Posterior cingulate gyrus (tissue), 11 donors: ENCODE data around the gene FAM135A.
A peak's percentile ranks its signal among the peaks of the same experiment; 100 is the strongest.
"Not testable (repeated sequence)": the region's sequence is repeated elsewhere in the genome, so short reads cannot be mapped to it uniquely, and the experiment has no call there.

ENCODE experiments used
- DNase-seq, 10 donors: peaks; one replicate each; pipeline versions ENCODE4 v3.0.0 to v3.0.0-alpha.2; 2020 to 2021; ENCODE audit warnings: mixed read lengths in 3 of 10
- intact Hi-C: fragments of 100-400 bp; cut with DNase I; formaldehyde crosslinking; loops from one replicate; pipeline ENCODE4 v1.15.1; 2023

FAM135A gene

GRCh38 chr6:70453899-70454298 is 40.6 kb downstream of the FAM135A start:
- intact Hi-C loops, DNase-seq: not testable (repeated sequence)

DNA sequence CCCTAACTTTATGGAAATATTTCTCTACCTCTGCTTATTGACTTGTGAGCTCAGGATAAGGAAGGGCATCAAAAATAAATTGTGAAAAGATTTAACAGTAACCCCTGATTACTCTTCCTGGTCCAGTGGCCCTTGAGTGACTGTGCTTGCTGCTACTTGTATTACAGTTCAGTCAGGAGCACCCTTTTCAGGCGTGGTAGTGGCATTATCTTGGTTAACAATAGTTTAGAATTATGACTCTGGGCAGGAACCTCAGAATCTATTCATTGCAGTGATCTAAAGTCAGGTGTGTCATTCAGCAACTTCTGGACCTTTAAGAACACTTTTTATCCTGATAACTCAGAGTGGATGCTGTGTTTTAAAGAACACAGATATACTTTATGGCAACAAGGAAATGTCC is 43.4 kb downstream of the FAM135A start:
- DNase-seq: no peak
- intact Hi-C loops: no loop called here

GRCh38 chr6:70459235-70459634 is 45.9 kb downstream of the FAM135A start:
- intact Hi-C loops: no loop called here
- DNase-seq: no peak

DNA sequence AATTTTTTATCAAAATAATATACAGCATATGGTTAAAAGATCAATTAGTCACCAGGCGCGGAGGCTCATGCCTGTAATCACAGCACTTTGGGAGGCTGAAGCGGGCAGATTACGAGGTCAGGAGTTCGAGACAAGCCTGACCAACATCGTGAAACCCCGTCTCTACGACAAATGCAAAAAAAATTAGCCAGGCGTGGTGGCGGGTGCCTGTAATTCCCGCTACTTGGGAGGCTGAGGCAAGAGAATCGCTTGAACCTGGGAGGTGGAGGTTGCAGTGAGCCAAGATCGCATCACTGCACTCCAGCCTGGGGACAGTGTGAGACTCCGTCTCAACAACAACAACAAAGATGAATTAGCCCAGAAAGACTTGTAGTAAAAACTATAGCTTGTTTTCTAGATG is 46.4 kb downstream of the FAM135A start:
- DNase-seq, intact Hi-C loops: not testable (repeated sequence)

- DNase-seq: no peak
- intact Hi-C loops: no loop called here
Measured at GRCh38 chr6:70470016-70470415, 56.7 kb downstream of the FAM135A start.

GRCh38 chr6:70470510-70470909 is 57.2 kb downstream of the FAM135A start:
- intact Hi-C loops, DNase-seq: not testable (repeated sequence)

DNA sequence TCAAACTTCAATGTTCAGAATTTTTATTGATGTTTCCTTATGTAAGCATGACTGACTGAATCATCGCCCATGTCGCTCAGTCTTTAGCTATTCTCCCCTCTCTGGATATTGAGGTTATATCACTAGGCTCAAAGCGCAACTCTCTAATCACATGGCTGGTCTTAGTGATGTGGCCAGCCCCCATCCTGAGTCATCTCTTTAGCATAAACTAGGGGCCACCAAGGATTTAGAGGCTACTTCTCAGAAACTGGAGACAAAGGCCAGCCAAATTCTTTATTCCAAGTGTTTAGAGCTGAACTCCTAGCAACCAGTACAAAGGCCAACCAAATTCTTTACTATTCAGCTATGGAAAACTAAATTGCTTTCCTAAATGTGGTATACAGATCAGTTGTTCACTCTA is 61.4 kb downstream of the FAM135A start:
- intact Hi-C loops: no loop called here
- no peak for DNase-seq

DNA sequence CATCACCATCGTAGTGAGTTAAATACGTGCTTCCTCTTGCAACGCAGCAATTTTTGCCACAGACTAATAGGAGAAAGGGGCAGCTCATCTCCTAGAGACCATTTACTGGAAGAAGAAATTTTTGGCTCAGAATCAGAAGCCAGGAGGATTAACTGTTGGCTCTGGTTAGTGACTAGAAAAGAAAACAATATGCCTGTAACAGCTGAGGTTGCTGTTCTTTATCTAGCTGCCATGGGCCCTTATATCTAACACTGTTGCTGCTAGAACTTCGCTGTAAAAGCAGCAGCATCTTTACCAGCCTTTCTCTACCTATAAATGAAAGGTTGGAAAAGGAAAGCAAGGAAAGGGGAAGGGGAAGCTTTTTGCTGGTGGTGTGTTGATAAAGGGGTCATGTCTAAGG is 65.9 kb downstream of the FAM135A start:
- intact Hi-C loops: no loop called here
- no peak for DNase-seq

DNA sequence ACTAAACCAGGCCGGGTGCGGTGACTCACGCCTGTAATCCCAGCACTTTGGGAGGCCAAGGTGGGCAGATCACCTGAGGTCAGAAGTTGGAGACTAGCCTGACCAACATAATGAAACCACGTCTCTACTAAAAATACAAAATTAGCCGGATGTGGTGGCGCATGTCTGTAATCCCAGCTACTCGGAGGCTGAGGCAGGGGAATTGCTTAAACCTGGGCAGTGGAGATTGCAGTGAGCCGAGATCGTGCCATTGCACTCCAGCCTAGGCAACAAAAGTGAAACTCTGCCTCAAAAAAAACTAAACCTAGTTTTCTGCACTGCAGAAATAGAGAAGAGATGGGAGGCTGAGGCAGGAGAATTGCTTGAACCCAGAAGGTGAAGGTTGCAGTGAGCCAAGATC is 73.3 kb downstream of the FAM135A start:
- DNase-seq, intact Hi-C loops: not testable (repeated sequence)

DNA sequence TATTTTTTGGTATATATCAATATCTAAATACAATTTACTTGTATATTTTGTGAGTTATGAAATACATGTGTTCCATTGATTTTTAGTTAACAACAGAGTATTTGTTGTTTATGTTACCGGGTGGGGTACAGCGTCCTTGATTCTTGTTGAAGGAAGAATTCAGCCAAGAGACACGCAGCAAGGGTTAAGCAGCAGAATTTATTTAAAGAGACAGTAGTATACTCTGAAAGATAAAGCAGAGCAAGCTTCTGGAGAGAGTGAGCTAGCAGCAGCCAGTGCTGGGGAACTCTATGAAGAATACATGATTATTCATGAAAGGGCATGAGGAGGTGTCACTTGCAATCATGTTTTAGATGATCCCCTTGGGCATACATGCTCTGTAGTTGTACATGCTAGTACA is 76.1 kb downstream of the FAM135A start:
- DNase-seq: no peak
- intact Hi-C loops: no loop called here

GRCh38 chr6:70494833-70495232 is 81.5 kb downstream of the FAM135A start:
- intact Hi-C loops: no loop called here
- DNase-seq: no peak

DNA sequence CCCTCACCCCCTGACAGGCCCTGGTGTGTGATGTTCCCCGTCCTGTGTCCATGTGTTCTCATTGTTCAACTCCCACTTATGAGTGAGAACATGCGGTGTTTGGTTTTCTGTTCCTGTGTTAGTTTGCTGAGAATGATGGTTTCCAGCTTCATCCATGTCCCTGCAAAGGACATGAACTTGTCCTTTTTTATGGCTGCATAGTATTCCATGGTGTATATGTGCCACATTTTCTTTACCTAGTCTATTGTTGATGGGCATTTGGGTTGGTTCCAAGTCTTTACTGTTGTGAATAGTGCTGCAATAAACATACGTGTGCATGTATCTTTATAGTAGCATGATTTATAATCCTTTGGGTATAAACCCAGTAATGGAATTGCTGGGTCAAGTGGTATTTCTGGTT is 82.5 kb downstream of the FAM135A start:
- intact Hi-C loops, DNase-seq: not testable (repeated sequence)

GRCh38 chr6:70502484-70502883 is 89.2 kb downstream of the FAM135A start:
- intact Hi-C loops: no loop called here
- no peak for DNase-seq

DNA sequence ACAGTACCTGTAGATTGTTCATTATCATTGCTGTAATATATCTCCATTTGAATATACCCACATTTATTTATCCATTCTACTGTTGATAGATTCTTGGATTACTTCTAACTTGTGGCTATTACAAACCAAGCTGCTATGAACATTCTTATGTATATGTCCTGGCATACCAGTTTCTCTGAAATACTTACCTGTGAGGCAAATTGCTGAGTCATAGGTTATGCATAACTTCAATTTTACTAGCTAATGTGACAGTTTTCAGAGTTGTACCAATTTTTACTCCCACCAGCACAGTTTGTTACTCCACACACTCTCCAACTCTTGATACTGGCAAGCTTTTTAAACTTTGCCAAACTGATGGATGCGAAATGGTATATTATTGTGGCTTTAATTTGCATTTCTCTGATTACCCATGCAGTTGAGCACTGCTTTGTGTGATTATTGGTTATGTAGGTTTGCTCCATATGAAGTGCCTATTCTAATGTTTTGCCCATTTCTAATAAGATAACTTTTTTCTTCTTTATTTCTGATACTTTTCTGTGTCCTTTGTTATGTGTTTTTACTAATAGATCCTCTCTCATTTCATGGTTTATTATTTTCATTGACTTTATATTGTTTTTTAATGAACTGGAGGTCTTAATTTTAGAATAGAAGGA is 90.6 kb downstream of the FAM135A start:
- intact Hi-C loops: no loop called here
- no peak for DNase-seq

- intact Hi-C loops: no loop called here
- DNase-seq: no peak
Measured at GRCh38 chr6:70506321-70506720, 93.0 kb downstream of the FAM135A start.

DNA sequence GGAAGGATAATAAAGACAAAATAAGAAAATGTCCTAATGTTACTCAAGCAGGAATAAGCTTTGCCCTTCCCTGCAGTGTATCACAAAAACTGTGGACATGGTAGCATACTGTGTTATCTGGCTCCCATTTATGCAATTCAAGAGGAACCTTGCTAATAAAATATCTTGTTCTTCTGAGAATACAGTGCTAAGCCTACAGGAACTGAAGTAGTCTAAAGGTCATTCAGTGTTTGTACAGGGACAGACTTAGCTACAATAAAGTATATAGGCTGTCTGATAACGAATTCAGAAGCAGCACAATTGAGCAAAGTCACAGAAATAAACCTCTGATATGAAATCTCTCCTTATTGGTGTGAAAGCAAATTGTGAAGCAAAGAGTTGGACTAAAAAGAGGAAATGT is 93.9 kb downstream of the FAM135A start:
- DNase-seq: no peak
- intact Hi-C loops: no loop called here

DNA sequence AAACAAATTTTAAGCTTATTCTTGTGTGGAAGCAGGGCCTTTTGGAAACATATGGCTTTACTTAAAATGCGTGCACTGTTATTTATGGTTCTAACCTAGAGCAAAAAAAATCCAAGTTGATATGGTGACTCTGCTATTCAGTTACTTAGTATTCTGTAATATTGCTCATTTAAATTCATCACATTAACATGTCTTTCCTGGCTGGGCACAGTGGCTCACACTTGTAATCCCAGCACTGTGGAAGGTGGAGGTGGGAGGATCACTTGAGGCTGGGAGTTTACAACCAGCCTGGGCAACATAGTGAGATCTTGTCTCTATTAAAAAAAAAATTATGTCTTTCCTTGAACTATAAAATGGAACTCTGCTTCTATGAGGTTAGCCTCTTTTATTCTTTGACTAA is 95.6 kb downstream of the FAM135A start:
- peak in 2 of 10 donors; percentile 31 to 51 for DNase-seq
- intact Hi-C loops: no loop called here

GRCh38 chr6:70510600-70510999 is 97.3 kb downstream of the FAM135A start:
- intact Hi-C loops: no loop called here
- DNase-seq: no peak

DNA sequence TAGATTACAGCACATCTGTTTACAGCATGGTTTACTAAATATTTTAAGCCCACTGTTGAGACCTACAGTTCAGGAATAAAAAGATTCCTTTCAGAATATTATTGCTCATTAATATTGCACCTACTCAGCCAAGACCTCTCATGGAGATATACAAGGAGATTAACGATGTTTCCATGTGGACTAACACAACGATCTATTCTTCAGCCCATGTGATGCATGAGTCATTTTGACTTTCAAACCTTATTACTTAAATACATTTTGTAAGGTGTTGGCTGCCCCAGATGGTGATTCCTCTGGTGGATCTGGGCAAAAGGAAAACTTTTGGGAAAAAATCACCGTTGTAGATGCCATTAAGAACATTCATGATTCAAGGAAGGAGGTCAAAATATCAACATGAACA is 105.4 kb downstream of the FAM135A start:
- DNase-seq: no peak
- intact Hi-C loops: no loop called here

DNA sequence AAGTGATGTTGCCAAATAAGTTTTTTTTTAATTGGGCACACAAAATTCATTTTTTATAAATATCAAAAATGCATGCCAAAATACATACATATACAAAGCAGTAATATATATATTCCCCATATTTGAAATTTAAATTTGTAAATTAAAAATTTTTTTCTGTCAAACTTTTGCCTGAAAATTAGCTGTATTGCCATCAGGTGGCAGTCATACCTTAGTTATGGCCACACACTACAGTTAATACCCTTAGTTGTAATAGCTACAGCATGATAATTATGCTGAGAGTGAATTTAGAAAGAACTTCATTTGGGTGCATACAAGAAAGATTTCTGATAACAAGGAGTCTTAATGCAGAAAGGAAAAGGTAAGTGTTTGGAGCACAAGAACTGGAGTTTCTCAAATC is 107.3 kb downstream of the FAM135A start:
- intact Hi-C loops: no loop called here
- DNase-seq: no peak

- intact Hi-C loops: no loop called here
- DNase-seq: no peak
Measured at GRCh38 chr6:70524721-70525286, 111.5 kb downstream of the FAM135A start.

DNA sequence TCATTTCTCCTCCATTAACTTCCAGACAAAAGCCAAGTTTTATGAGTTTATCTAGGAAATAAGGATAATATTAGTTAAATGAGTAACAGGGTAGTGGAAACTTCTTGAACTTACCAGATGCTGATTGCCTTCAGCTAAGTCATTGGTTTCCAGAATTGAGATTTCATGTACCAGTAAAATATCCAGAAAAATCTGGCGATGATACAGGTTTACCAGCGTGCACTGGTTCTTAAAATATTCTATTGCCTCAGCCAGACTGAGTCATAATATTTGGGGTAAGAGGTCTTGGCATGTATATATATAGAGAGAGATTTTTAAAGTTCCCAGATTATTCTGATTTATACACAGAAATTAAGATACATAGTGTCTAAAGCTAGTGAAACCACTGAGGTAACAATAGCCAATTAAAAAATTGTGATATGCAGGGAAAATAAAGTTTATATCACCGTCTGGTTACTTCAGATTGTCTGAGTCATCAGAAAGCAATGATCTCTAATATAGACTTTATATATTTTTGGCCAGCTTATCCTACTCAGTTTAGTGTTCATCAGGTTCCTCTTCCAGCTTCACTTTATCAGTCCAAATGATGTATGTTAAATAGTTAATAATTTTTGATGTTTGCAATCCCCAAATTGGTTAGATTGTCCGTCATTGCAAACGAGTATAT is 113.9 kb downstream of the FAM135A start:
- intact Hi-C loops: no loop called here
- DNase-seq: no peak
